GM21360 (cell line): ENCODE measurements around the gene MSANTD2.
"Not testable (repeated sequence)": the region's sequence is repeated elsewhere in the genome, so short reads cannot be mapped to it uniquely, and the experiment has no call there.

ENCODE experiments used
- ATAC-seq: cut with Tn5 transposase; IDR thresholded peaks from one replicate; pipeline ENCODE4 v1.9.1; 2021; ENCODE audit warnings: mild to moderate bottlenecking, moderate library complexity; ENCODE audit not compliant: unreplicated experiment

MSANTD2 gene

GRCh38 chr11:124778281-124778680, 21.9 kb downstream of the MSANTD2 start:
- no peak for ATAC-seq

DNA sequence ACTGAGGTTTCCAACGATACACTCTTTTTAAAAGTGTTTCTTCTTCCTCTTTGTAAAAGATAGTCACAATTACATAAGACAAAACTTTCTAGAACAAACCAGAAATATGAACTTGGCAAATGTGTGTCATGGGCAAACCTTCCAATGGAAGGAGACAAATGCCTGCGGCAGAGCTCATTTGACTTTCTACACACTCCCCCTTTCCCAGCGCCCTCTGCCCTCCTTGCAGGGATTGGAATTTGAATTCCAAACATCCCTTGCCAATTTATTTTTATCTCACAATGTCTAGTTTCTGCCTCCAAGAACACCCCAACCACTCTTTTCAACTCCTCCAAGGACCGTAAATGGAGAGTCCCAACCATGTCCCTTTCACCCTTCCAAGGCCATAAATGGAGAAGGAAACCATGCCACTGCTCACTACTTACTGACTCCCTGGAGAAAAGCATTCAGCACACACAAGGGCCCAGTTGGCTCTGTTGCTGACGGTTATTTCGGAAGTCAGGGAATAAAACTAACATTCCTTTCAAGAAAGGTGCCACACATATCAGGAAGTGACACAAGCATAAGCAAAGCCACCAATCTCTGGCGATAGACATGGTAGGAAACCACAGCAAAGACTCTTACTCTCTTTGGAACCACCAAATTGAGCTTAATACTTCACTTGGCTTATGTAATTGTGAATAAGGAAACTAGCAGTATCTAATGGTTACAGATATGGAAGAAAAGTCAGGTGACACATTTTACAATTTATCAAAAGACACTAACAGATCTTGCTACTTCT, 23.2 kb downstream of the MSANTD2 start:
- no peak for ATAC-seq

DNA sequence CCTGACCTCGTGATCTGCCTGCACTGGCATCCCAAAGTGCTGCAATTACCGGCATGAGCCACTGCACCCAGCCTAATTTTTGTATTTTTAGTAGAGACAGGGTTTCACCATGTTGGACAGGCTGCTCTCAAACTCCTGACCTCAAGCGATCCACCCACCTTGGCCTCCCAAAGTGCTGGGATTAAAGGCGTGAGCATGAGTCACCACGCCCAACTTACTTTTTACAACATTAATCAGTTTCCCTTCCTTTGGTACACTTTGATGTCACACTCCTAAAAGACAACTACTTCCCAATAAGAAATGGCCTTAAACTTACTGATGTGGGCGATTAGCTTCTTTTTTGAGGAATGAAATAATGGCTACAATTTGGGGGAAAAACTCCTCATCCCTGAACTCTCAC, 29.2 kb downstream of the MSANTD2 start:
- ATAC-seq = not testable (repeated sequence)

DNA sequence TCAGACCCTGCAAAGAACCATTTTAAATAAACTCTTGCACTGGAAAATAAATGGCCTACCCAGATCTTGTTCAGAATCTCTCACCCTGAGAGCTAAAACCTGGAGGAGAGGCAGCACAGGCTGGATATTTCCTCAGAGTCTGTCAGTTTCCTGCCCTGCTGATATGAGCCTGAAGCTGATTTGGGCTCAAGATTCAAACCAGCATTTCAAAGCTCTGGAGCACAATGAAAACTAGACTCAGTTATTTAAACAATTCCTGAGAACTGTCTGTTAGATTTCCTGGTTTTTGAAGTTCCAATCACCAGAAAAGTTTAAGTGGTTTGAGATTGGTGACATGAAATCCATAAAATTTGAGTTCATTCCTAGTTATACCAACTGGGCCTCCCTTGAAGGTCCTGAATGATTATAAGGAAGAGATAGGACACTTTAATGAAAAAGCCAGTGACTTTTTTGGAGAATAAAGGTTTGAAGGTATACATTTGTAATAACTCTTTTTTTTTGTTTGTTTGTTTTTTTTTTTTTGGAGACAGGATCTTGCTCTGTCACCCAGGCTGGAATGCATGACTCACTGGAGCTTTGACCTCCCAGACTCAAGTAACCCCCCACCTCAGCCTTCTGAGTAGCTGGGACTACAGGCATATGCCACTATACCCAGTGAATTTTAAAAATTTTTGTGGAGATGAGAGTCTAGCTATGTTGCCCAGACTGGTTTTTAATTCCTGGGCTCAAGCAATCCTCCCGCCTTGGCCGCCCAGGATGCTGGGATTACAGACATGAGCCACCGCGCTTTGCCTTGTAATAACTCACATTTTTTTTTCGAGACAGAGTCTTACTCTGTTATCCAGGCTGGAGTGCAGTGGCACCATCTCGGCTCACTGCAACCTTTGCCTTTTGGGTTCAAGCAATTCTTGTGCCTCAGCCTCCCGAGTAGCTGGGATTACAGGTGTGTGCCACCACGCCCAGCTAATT, 30.1 kb downstream of the MSANTD2 start:
- no peak for ATAC-seq

DNA sequence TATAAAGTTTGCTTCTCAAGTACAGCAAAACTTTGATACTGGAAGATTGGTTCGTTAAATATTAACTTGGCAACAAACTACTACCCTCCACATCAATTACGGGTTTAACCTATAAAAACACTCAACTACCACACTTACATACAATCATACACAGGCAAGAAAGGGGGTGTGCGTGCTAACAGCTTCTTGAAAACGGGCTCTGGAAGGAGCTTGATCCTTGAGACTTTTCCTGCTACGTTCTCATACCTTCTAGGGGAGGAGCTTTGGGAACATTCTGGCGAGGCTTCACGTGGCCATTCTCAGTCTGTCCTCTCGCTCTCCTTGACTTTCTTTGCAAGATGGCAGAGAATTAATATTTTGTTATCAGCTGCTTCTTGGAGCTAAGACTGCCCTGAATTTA, 31.3 kb downstream of the MSANTD2 start:
- no peak for ATAC-seq

DNA sequence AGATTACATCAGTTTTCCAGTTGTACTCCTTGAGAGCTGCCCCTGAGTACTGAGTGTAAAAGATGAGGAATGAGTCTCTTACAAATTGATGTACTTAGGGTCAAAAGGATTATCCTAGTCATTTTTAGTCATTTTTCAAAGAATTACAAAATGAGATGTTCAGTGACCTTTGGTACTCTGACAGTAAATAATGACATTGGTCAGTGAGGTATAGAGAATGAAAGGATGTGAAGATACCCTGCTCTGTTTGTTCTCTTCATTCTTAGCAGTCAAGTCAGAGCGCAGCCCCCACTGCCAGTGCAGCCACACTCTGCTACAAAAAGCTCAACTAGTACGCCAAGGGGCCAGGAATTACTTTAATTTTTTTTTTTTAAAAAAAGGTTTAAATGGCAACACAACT, 34.0 kb downstream of the MSANTD2 start:
- ATAC-seq = no peak

- ATAC-seq = peak; percentile 19
Measured at GRCh38 chr11:124763156-124763947, 36.9 kb downstream of the MSANTD2 start.

DNA sequence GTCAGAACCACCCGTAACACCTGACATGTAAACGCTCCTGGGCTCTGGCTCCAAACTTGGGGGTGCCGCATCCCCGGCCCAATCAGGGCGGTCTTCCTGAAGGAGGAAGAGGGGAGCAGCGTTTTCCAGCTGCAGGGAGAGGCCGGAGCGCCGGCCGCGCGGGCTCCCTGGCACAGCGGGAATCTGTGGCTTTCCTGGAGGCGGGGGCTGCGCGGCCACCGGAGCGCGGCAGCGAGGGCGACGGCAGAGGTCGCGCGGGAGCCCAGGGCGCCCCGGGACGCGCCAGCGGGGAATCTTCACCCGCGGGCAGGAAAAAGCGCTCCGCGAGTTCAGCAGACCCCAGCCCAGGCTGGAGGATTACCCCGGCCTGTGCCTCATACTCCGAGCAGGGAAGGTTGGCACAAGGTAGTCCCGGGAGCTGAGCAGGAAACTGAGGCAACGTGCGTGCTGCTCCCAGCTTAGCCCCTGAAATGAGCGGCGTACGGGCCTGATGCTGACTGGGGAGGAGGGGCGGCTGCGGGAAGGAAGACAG, 37.5 kb downstream of the MSANTD2 start:
- peak; percentile 11 for ATAC-seq

DNA sequence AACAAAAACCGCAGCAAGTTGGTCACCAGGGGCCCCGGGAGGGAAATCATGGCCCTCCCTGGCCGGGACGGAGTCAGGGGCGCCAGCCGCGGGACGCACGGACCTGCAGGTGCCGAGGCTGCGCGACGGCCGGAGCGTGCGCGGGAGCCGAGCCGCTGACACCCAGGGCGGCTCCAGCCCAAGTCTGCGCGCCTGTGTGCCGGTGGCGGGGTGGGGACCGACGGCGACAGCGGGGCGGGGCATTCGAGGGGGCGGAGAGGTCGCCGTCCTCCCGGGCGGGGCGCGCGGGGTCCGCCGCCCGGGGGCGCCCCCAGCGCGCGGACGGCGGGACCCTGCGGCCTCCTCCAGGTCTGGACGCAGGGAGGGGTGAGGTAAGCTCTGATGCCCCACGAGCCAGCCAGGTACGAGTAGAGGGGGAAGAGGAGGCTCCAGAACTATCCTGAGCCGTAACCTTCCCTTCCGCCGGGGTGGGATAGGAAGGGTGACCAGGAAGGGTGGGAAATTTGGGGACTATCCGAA, 38.0 kb downstream of the MSANTD2 start, which contains the start of gene ESAM:
Gene ESAM, minus strand, starts transcription at position 186 of the 519 bp plus-strand sequence. Its CDS starts 136 bp downstream, at position 50.
- ATAC-seq = peak; percentile 54

GRCh38 chr11:124761301-124762104, 38.7 kb downstream of the MSANTD2 start:
- no peak for ATAC-seq

DNA sequence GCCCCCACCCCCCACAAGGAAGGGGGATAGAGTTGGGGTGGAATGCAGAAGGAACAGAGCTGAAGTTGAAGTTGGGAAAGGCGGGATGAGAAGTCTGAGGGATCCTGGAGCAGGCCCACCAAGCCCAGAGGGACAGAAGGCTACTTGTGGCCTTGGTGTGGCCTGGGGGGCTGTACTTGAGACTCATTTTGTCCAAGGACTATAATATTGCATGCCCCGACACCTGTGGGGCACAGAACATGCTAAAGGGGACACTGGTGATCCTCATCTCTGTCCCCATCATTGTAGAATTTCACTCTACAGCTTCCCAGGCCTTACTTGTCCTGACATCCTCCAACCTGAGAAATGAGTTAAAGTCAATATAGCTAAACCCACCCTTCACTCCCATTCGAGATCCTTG, 39.4 kb downstream of the MSANTD2 start:
- ATAC-seq = no peak

DNA sequence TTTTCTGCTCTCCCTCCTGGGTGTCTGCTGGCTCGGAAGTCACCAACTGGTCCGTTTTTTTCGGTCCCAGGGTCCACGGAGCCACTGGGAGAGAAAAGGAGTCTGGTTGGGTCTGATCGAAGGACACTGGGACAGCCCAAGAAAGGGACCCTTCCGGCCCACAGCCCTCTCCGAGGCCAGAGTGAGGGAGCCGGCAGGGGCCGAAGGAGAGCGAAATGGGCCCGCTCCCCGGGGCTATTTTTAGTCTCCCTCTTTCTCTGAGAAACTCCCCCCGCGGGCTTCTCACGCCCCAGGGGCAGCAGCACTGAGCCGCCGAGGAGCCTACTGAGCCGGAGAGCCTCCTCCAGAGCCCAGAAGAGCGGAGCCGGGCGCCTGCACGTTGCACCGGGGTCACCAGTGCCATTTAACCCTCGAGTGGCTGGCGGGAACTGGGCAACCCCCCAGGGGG, 40.0 kb downstream of the MSANTD2 start:
- ATAC-seq = peak; percentile 17

DNA sequence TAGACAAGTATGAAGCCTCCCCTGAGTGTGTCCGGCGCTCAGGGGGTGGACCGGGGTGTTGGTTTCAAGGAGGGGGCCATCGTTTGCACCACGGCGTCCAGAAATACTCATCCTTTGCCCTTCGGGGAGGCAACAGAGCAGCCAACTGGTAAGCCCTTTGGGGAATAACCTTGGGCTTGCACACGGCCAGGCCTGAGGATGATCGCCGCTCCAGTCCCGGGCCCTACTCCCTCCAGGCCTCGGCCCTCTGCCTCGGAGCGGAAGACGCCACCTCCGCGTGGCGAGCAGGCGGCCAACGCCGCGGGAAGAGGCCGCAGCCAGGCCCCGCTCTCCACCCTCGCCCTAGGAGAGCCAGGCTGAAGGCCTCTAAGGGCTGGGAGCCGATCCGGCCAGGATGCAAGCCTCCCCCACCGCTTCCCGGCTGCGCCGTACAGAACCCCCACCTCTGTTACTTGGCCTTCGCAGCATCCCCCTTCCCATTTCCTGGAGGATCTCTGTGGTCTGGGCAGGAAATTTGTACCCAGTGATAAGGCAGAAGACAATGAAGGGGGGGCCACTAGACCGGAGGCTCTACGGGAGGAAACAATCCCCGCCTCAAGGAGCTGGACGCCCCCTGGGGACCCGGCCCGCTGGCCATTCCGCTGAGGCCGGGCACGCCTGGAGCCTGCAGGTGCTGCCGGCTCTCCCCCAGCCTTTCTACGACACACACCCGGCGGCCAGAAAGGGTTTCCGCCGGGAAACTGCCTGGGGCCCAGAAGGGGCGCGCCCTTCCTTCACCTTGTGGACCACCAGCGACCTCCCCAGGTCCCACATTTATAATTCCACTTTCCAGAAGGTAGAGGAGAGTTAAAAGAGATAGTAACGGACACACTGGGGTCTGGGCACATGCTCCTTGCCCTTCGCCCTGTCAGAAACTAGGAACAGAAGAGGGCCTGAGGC, 40.7 kb downstream of the MSANTD2 start:
- no peak for ATAC-seq

DNA sequence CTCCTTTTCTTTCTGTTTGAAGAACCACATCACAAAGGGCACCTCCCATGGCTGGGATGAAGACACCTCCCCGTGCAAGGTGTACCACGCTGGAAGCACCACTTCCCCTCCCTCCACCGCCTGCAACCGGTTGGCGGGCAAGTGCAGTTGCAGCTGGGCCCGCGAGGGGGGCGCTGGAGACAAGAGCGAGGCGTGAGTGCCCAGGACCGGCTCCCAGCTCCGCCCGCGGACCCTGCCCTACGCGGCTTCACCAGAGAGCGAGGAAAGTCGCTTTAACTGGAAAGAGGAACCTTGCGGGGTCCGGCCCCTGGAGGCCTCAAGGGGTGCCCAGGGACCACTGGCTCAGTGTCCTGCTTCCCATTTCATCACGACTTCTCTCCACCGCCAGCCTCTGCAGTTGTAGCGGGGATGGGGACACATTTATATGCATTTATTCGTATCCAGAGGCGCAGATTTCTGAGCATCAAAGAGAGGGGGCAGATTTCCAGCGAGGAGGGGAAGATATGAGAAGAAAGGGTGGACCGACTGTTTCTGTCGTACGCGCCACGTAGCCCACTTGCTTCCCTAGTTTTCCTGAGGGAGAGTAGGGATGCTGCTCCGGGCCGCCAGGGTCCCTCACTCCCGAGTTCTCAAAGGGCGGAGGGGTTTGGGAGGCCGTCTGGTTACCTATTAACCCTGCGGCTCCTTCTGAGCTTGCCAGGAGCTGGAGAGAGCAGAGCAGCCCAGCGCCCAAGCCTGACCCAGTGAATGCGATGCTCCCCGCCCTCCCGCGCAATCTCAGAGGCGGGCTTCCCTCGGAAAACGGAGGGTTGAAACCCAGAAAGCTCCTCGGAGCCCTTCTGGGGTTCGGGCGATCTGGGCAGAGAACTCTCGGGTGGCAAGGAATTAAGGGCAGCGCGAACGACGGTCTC, 41.6 kb downstream of the MSANTD2 start:
- ATAC-seq = peak; percentile 50

DNA sequence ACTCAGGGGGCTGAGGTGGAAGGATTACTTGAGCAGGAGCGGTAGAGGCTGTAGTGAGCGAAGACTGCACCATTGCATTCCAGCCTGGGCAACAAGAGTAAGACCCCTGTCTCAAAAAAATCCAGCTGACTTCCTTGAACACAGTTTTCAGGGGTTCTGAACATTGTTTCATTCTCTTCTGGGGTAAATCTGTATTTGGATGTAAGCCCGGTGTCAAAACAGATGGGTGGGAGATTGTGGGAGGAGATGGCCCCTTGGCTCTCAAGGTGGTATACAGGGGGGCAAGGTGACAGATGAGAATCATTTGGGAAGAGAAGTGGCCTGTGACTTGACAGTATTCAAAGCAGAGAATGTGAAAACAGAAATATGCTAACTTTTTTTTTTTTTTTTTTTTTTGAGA, 42.9 kb downstream of the MSANTD2 start:
- ATAC-seq = no peak

GRCh38 chr11:124756753-124757227, 43.4 kb downstream of the MSANTD2 start:
- no peak for ATAC-seq

- ATAC-seq = no peak
Measured at GRCh38 chr11:124756033-124756752, 44.0 kb downstream of the MSANTD2 start.
